ENCODE data around the gene ARHGAP22.

The ARHGAP22 gene

GRCh38 chr10:48634198-48634983 lies 29.5 kb upstream of the ARHGAP22 start:
- H3K4me3 ChIP-seq (ENCODE audit: low read depth, low read length) = no peak overlapping the region

GRCh38 chr10:48633381-48634197 lies 28.7 kb upstream of the ARHGAP22 start:
- H3K4me3 ChIP-seq (ENCODE audit: low read depth, low read length) = no peak overlapping the region

GRCh38 chr10:48632166-48632565 lies 27.3 kb upstream of the ARHGAP22 start:
- no peak overlapping the region for H3K4me3 ChIP-seq (ENCODE audit: low read depth, low read length)

- no peak overlapping the region for H3K4me3 ChIP-seq (ENCODE audit: low read depth, low read length)
Observed at GRCh38 chr10:48627984-48628609, 23.2 kb upstream of the ARHGAP22 start.

- no peak overlapping the region for H3K4me3 ChIP-seq (ENCODE audit: low read depth, low read length)
Observed at GRCh38 chr10:48626986-48627731, 22.3 kb upstream of the ARHGAP22 start.

- H3K4me3 ChIP-seq (ENCODE audit: low read depth, low read length) = no peak overlapping the region
Observed at GRCh38 chr10:48626447-48626846, 21.6 kb upstream of the ARHGAP22 start.

- H3K4me3 ChIP-seq (ENCODE audit: low read depth, low read length) = no peak overlapping the region
Observed at GRCh38 chr10:48625826-48626134, 20.9 kb upstream of the ARHGAP22 start.

GRCh38 chr10:48623607-48624132 lies 18.8 kb upstream of the ARHGAP22 start:
- H3K4me3 ChIP-seq (ENCODE audit: low read depth, low read length) = no peak overlapping the region

- H3K4me3 ChIP-seq (ENCODE audit: low read depth, low read length) = no peak overlapping the region
Observed at GRCh38 chr10:48623009-48623408, 18.1 kb upstream of the ARHGAP22 start.

GRCh38 chr10:48620719-48621118 lies 15.8 kb upstream of the ARHGAP22 start:
- no peak overlapping the region for H3K4me3 ChIP-seq (ENCODE audit: low read depth, low read length)

GRCh38 chr10:48616436-48616835 lies 11.6 kb upstream of the ARHGAP22 start:
- H3K4me3 ChIP-seq (ENCODE audit: low read depth, low read length) = no peak overlapping the region

GRCh38 chr10:48614481-48615390 lies 9.9 kb upstream of the ARHGAP22 start:
- no peak overlapping the region for H3K4me3 ChIP-seq (ENCODE audit: low read depth, low read length)

- no peak overlapping the region for H3K4me3 ChIP-seq (ENCODE audit: low read depth, low read length)
Observed at GRCh38 chr10:48613016-48613415, 8.1 kb upstream of the ARHGAP22 start.

- no peak overlapping the region for H3K4me3 ChIP-seq (ENCODE audit: low read depth, low read length)
Observed at GRCh38 chr10:48612236-48612943, 7.5 kb upstream of the ARHGAP22 start.

GRCh38 chr10:48611133-48611532 lies 6.3 kb upstream of the ARHGAP22 start:
- no peak overlapping the region for H3K4me3 ChIP-seq (ENCODE audit: low read depth, low read length)

GRCh38 chr10:48610585-48611093 lies 5.8 kb upstream of the ARHGAP22 start:
- H3K4me3 ChIP-seq (ENCODE audit: low read depth, low read length) = no peak overlapping the region

GRCh38 chr10:48609899-48610584 lies 5.2 kb upstream of the ARHGAP22 start:
- no peak overlapping the region for H3K4me3 ChIP-seq (ENCODE audit: low read depth, low read length)

- H3K4me3 ChIP-seq (ENCODE audit: low read depth, low read length) = no peak overlapping the region
Observed at GRCh38 chr10:48609441-48609840, 4.6 kb upstream of the ARHGAP22 start.
